ENCODE data around the gene ATP9A.

ATP9A gene

DNA sequence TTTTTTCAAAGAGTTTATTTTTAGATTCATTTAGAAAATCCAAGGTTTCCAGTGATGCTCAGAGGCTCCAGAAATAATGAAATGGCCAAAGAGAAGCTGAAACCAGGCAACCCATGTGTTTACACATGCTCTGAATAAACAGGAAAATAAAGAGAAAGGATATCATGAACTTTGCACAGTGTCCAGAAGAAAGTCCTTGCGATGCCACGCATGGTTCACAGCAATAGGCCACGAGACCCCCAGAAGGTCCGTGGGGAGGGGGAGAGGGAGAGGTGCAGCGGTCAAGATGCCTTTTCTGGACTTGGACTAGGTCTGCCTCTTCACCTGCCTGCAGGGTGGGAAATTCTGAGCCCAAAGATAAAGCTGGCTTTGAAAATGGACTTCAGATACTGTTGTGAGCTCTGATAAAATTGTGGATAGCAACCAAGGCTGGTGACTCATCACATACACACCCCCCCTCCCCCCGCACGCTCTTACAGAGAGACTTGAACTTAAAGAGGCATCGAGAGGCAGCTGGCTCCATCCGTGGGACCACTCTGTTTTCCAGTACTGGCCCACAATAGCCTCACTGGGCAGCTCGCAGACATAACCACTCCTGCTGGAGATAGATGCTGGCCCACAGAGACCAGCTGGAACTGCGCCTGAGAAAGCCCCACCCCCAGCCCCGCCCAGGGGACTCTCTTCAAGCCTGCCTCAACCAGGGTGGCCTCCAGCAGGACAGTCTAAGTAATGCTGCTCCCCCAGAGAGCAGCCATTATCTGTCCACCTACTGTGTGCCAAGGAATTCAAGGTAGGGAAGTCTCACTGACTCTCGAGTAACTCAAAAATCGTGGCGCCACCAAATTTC is 204.5 kb downstream of the ATP9A start:
- no peak for DNase-seq (ENCODE audit: extremely low read depth in 1 of 2, low read depth in 1 of 2)

DNA sequence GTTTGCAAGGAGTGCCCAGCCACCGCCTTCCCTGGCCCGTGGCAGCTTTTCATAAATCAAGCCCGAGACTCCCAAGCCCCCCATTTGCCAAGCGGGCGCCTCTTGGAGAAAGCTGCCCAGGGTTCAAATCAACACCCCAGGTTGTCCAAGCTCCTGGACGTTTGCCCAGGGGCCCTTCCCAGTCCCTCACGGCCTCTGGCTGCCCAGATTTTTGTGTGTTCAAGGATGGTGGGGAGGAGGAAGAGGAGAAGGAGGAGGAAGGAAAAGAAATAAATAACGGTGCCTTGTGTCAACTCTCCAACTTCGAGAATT is 205.1 kb downstream of the ATP9A start:
- DNase-seq (ENCODE audit: extremely low read depth in 1 of 2, low read depth in 1 of 2): no peak

DNA sequence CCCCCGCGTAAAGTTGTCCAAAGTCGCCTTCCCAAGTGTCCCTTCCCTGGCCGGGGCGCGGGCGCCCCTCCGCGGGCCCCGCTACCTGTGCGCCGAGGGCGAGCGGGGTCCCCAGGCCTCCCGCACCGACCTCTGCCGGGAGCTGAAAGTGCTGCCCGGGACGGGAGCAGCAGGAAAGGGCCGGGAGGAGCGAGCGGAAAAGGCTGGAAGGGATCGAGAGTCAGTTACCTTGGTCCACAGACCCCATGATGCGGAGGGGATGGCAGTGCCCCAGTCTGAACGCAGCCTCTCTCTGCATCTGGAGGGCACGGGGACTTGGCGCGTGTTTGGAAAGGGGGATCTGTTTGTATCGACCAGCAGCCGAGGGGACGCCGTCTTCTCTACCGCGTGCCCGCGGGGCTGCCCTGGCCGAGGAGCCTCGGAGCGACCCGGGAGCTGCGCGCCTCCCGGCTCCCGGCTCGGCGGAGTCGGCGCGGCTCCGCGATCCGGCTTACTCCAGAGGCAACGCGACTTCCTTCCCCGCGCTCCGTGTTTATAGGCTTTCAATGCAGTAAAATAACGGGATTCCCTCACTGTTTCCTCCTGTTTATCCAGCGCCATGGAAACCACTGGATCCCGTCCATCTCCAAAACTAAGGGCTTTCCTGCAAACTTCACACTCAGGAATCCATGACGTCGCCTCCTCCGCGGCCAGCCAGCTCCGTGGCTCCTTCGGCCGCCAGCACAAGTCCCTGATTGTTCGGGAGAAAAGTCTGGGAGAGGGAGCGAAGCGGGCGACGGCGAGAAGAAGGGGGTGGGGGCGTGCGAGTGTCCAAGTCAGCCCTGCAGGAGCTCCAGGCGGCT is 205.6 kb downstream of the ATP9A start:
- DNase-seq (ENCODE audit: extremely low read depth in 1 of 2, low read depth in 1 of 2): no peak

DNA sequence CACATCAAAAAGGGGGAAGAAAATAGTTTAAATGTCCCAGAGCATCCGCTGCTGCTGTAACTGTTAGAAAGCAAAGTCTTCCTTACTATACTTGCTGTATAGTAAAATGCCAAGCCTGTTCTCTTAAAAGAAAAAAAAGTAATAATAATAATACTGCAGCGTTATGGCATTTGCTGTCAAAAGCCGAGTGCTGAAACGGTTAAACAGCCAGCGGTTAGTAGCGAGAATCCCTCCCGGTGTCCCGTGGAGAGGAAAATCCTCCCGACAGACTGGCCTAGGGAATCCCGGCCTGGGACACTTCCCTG is 206.2 kb downstream of the ATP9A start:
- DNase-seq (ENCODE audit: extremely low read depth in 1 of 2, low read depth in 1 of 2): no peak

DNA sequence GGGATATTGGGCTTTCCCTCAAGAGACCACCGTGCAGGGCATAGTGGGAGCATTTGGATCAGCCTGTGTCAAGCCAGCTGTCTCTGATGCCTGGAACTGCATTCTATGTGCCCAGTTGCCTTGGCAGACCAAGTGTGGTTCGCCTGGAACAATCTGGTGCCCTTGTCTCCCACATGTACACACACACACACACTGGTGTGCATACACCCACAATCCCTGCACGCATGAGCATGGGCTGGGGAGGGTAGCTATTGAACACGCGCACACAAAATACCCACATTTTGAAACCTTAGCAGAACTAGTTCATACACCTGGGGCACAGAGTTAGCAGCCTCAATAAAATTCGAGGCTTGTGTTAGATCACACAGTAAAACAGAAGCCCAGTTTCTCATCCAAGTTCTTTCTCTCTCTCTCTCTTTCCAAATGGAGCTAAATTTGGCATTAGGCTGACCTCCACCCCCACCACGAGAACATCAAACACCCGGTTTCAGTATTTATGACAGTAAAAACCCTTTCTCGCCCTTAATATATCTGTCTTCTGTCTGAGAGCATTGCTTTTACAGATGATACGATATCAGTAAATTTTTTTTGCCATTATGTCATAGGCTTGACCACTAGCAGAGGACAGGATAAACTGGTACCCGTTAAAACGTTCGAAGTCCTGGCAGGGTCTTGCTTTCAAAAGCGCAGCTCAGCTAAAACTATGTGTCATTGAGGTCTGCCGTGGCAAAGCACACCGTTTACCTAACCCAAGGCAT is 207.5 kb downstream of the ATP9A start:
- no peak for DNase-seq (ENCODE audit: extremely low read depth in 1 of 2, low read depth in 1 of 2)

DNA sequence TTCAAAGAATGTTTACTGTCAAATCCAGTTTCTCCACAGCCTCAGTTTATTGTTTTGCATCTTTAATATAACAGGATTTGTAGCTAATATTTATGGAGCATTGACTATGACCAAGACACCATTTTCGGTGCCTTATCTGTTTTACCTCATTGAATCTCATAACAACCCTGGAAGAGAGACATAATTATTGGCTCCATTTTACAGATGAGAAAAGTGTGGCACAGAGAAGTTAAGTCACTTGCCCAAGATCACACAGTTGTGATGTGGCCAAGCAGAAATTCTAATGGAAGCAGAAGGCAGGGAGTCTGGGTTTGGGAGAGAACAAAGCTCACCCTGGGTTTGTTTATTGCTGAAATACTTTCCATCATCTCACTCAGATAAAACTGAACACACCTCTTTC is 208.1 kb downstream of the ATP9A start:
- DNase-seq (ENCODE audit: extremely low read depth in 1 of 2, low read depth in 1 of 2): no peak

DNA sequence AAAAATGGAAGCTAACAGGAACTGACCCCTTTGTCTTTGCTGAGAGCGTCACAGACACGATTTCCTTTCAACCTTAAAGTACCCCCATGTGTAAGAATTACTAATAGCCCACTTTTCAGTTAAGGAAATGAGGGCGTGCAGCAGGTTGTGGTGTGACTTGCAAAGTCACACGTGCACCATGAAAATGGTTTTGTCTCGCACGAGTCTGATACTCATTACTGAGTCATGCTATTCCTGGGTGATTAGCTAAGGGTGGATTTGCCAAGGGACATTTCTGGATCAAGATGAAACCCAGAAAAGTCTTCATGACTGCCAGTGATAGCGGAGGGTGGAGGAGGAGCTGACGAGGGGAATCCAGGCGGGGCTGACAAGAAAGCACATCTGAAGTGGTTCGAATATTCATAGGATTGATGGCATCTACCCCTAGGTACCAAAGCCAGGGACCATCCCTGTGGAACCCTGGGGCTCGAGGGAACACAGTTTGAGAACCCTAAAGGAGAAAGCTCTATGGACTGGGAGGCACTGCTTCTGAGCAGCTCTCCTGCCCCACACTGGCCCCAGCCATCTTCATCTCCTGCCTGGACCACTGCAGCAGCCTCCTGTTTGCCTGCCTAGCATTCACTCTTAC is 213.5 kb downstream of the ATP9A start:
- no peak for DNase-seq (ENCODE audit: extremely low read depth in 1 of 2, low read depth in 1 of 2)

DNA sequence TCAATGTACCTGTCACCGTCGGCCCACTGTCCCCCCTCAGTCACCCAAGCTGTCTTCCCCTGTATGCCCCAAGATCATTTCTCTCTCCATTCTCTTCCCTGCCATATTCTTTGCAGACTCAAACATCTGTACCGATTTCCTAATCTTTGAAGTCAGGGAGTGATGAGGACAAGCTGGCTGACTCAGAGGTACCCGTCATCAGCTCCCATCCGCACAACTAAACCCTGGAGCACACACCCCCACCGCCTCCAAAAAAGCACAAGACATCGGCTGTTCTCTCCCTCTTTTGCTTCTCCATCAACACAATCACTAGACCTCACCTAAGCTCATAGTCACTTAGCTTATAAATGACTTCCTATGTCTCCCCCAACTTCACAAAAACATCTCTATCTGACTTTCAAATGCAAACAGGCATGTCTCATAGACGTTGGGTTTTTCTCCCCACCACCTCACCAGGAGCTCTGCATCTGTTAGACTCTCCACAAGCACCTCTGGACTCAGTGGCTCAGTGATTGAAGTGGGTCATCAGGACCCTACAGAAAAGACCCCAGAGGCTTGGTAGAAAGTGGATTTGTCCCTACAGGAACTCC is 214.2 kb downstream of the ATP9A start:
- no peak for DNase-seq (ENCODE audit: extremely low read depth in 1 of 2, low read depth in 1 of 2)

DNA sequence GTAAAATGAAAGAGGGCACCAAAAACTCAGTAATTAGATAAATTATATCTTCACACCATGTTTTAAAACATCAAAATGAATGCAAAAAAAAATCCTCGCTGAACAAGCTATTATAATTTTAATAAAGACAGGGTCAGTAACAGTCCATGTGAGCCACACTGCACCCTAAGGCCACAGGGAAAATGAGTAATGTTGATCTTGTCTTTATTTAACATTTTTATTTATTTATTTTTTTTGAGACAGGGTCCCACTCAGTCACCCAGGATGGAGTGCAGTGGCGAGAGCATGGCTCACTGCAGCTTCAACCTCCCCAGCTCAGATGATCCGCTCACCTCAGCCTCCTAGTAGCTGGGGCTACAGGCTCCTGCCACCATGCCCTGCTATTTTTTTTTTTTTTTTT is 217.0 kb downstream of the ATP9A start:
- no peak for DNase-seq (ENCODE audit: extremely low read depth in 1 of 2, low read depth in 1 of 2)

DNA sequence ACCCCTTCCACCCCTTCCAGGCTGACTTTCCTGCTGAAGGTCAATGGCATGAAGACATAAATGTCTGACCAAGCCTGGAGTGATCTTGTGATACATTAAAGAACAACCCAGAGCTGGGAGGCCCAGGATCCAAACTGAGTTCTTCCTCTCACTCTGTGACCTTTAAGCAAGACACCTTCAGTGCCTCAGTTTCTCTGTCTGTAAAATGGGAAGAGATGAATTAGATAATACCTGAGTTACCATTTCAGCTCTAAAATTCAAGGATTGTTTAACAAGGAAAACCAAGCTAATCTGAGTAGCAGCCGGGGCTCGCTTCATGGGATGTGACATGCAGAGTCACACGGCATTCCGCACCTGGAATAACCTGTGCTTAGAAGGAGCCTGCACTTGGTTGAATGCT is 218.7 kb downstream of the ATP9A start:
- no peak for DNase-seq (ENCODE audit: extremely low read depth in 1 of 2, low read depth in 1 of 2)

DNA sequence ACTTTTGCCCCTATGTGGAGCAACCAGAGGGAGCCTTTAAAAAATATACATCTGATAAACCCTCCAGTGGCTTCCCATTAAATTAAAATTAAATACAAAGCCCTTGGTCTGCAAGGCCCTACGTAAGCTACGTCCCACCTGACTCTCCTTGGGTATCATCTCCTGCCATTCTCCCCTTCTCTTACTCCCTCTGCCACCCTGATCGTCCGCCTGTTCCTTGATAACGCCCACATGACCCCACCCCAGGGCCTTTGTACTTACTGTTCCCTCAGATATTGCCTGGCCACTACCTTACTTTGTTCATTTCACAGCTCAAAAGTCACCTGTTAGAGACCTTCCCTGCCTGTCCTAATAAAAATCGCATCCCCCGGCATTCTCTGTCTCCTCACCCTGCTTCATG is 220.2 kb downstream of the ATP9A start:
- no peak for DNase-seq (ENCODE audit: extremely low read depth in 1 of 2, low read depth in 1 of 2)
